ENCODE measurements around the gene ANKS3. TPM values are rescaled to one million over a fixed set of nuclear protein-coding genes. Genes with fewer than 3 reads are reported as not detected.

Gene ANKS3
- total RNA-seq, 1 experiment from 2014 or later, result 25.5 TPM

GRCh38 chr16:4688674-4689045, 45.4 kb downstream of the ANKS3 start:
- Histone ChIP-seq H3K9me2 (ENCODE audit: insufficient read depth) (no peaks in the 10 kb centered on the region), H3K4me1 (ENCODE audit: control insufficient read depth in 1 of 2, insufficient read depth in 2 of 2, low read length in 2 of 2) (peaks cover 8 to 9% of the 10 kb centered on the region in 2 experiments; a peak in 2 of 4 replicates), H2AFZ (ENCODE audit: low read depth, low read length, poor library complexity, severe bottlenecking) (no peak overlapping the region), H3K79me2 (ENCODE audit: insufficient read depth, low read length) (no peaks in the 10 kb centered on the region), H3K4me2 (ENCODE audit: low read length) (no peak overlapping the region), H3K9ac (ENCODE audit: low read length) (no peak overlapping the region), H3K27me3 (ENCODE audit: insufficient read depth, low read length) (no peaks in the 10 kb centered on the region), H3K36me3 (ENCODE audit: control insufficient read depth in 1 of 2, insufficient read depth in 2 of 2, low read length in 2 of 2) (peaks cover 0 to 4% of the 10 kb centered on the region in 2 experiments; a peak in 1 of 4 replicates), H3K4me3 (replicated peaks in 1 of 2; ENCODE audit: low read depth in 1 of 2, low read length in 2 of 2) (no peak overlapping the region), H3K9me3 (ENCODE audit: control insufficient read depth in 1 of 2, insufficient read depth in 1 of 2, low read depth in 1 of 2, low read length in 2 of 2) (no peaks in the 10 kb centered on the region), H3K27ac (ENCODE audit: low read depth, low read length) (no peak overlapping the region), H4K20me1 (ENCODE audit: insufficient read depth) (no peaks in the 10 kb centered on the region)
- no TSS peak for BruUV-seq (replicated peaks)
- ATAC-seq, result no peak
- CTCF ChIA-PET, result no interaction called here
- POLR2A ChIA-PET, result no interaction called here
- no peak for DNase-seq (ENCODE audit: low read depth, low spot score)
- RAD21 ChIA-PET (ENCODE audit: low non-redundant PET in 1 of 2, low total read pairs in 2 of 2, uncharacterized antibody in 2 of 2, unreplicated experiment in 2 of 2), result no interaction called here
- no peak for TF ChIP-seq CEBPB (IDR thresholded peaks at IDR 0.05; ENCODE audit: low read depth)
- intact Hi-C loops (cut with micrococcal nuclease), result no loop called here

DNA sequence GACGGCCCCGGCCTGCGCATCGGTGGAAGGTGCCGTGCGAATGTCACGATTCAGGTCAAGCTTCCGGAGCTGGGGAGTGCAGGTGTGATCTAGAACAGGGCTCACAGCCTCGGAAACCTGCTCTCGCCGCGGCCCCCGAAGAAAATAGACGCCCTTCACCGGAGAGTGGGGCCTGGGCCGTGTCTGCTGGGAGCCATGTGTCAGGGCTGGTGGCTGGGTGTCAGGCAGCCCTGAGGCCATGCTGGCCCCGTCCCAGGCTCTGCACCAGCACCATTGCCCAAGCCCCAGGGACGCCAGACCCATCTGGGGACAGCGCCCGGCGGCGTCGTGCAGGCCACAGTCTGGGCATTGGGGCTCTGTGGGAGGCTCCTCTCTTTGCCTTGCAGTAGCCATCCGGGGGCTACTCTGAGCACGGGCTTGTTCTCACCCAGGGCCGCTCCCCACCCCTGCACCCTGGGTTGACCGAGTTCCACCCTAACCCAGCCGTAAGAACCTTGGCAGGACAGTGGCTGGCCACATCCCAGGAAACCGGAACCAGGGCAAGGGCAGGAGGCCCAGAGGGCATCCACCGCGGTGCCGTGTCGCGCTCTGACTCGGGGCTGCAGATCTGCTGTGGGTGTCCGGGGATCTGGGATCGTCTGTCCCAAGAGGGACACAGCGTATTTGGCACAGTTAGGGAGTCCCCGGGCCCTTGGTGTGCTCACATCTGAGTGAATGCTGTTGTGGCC, 46.0 kb downstream of the ANKS3 start:
- POLR2A ChIA-PET, result no interaction called here
- Histone ChIP-seq H2AFZ (ENCODE audit: low read depth, low read length, poor library complexity, severe bottlenecking) (no peak overlapping the region), H3K4me3 (replicated peaks in 1 of 2; ENCODE audit: low read depth in 1 of 2, low read length in 2 of 2) (no peak overlapping the region), H3K27ac (ENCODE audit: low read depth, low read length) (no peak overlapping the region), H3K79me2 (ENCODE audit: insufficient read depth, low read length) (no peaks in the 10 kb centered on the region), H3K9me2 (ENCODE audit: insufficient read depth) (no peaks in the 10 kb centered on the region), H3K27me3 (ENCODE audit: insufficient read depth, low read length) (no peaks in the 10 kb centered on the region), H3K36me3 (ENCODE audit: control insufficient read depth in 1 of 2, insufficient read depth in 2 of 2, low read length in 2 of 2) (peaks cover 0 to 7% of the 10 kb centered on the region in 2 experiments; a peak in 1 of 4 replicates), H3K9me3 (ENCODE audit: control insufficient read depth in 1 of 2, insufficient read depth in 1 of 2, low read depth in 1 of 2, low read length in 2 of 2) (no peaks in the 10 kb centered on the region), H3K4me1 (ENCODE audit: control insufficient read depth in 1 of 2, insufficient read depth in 2 of 2, low read length in 2 of 2) (peaks cover 7 to 8% of the 10 kb centered on the region in 2 experiments; a peak in 2 of 4 replicates), H3K9ac (ENCODE audit: low read length) (no peak overlapping the region), H4K20me1 (ENCODE audit: insufficient read depth) (no peaks in the 10 kb centered on the region), H3K4me2 (ENCODE audit: low read length) (no peak overlapping the region)
- BruUV-seq (replicated peaks), result no TSS peak
- DNase-seq (ENCODE audit: low read depth, low spot score), result no peak
- intact Hi-C loops (cut with micrococcal nuclease), result no loop called here
- ATAC-seq, result no peak
- RAD21 ChIA-PET (ENCODE audit: low non-redundant PET in 1 of 2, low total read pairs in 2 of 2, uncharacterized antibody in 2 of 2, unreplicated experiment in 2 of 2), result no interaction called here
- TF ChIP-seq ZNF274 (IDR thresholded peaks at IDR 0.05; ENCODE audit: low read depth, low read length), result no peak
- no peak for TF ChIP-seq MAX (IDR thresholded peaks at IDR 0.05)
- TF ChIP-seq SP1 (IDR thresholded peaks at IDR 0.05; ENCODE audit: low read depth), result no peak
- no peak for TF ChIP-seq POLR2AphosphoS5 (IDR thresholded peaks at IDR 0.05; ENCODE audit: low read depth, low read length)
- no peak for TF ChIP-seq JUND (IDR thresholded peaks at IDR 0.05)
- TF ChIP-seq ZFX (IDR thresholded peaks at IDR 0.05), result no peak
- TF ChIP-seq EZH2phosphoT487 (IDR thresholded peaks at IDR 0.05; ENCODE audit: borderline replicate concordance), result no peak
- TF ChIP-seq, protein P1, sequence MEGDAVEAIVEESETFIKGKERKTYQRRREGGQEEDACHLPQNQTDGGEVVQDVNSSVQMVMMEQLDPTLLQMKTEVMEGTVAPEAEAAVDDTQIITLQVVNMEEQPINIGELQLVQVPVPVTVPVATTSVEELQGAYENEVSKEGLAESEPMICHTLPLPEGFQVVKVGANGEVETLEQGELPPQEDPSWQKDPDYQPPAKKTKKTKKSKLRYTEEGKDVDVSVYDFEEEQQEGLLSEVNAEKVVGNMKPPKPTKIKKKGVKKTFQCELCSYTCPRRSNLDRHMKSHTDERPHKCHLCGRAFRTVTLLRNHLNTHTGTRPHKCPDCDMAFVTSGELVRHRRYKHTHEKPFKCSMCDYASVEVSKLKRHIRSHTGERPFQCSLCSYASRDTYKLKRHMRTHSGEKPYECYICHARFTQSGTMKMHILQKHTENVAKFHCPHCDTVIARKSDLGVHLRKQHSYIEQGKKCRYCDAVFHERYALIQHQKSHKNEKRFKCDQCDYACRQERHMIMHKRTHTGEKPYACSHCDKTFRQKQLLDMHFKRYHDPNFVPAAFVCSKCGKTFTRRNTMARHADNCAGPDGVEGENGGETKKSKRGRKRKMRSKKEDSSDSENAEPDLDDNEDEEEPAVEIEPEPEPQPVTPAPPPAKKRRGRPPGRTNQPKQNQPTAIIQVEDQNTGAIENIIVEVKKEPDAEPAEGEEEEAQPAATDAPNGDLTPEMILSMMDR (IDR thresholded peaks at IDR 0.05 in 2 of 3, conservative IDR thresholded peaks at IDR 0.05 in 1 of 3; ENCODE audit: borderline replicate concordance in 1 of 3, insufficient read depth in 1 of 3, low read depth in 2 of 3, low read length in 2 of 3), result no peak
- no peak for TF ChIP-seq CBX3 (IDR thresholded peaks at IDR 0.05; ENCODE audit: low read depth)
- no peak for TF ChIP-seq TCF7L2 (IDR thresholded peaks at IDR 0.05; ENCODE audit: borderline replicate concordance, extremely low read depth, insufficient read depth, insufficient read length)
- TF ChIP-seq RAD21 (IDR thresholded peaks at IDR 0.05; ENCODE audit: low read depth), result no peak
- no peak for TF ChIP-seq REST (IDR thresholded peaks at IDR 0.05; ENCODE audit: low read depth)
- TF ChIP-seq FOSL1 (IDR thresholded peaks at IDR 0.05; ENCODE audit: low read depth), result no peak
- no peak for TF ChIP-seq ELF1 (IDR thresholded peaks at IDR 0.05; ENCODE audit: borderline replicate concordance, low read depth)
- CTCF ChIA-PET, result no interaction called here
